GM12878 (cell line): Measurements from ENCODE around the gene B4GALT4. TPM values are rescaled to one million over a fixed set of nuclear protein-coding genes. Genes with fewer than 3 reads are reported as not detected.

ENCODE experiments used
- ATAC-seq: fragments of 200-7000 bp; cut with Tn5 transposase; 3 replicates; pipeline ENCODE4 v1.9.1; 2020; ENCODE audit warnings: mild to moderate bottlenecking, moderate library complexity
- BruUV-seq: library from RNA; stranded (reverse); fragments of 400-500 nt; replicated peaks from 2 replicates; lab custom pipeline; 2021; lab: Mats Ljungman, UMichigan
- CTCF ChIA-PET: fragments of 300-600 bp; sonication (Branson Sonifier 250); formaldehyde crosslinking; extraction: SDS; loops from one replicate; lab custom pipeline; 2021; ENCODE audit warnings: inconsistent platforms; lab: Yijun Ruan, JAX
- POLR2A ChIA-PET: fragments of 350-600 bp; formaldehyde crosslinking; extraction: SDS; loops from one replicate; lab custom pipeline; 2021; ENCODE audit warnings: inconsistent platforms; lab: Charles Lee
- RAD21 ChIA-PET: fragments of 300-600 bp; sonication (Branson Sonifier 250); formaldehyde crosslinking; loops from one replicate; lab custom pipeline; 2023; ENCODE audit warnings: antibody characterized with exemption; ENCODE audit not compliant: unreplicated experiment; lab: Charles Lee
- SMC1A ChIA-PET: fragments of 300-600 bp; sonication (Branson Sonifier 250); formaldehyde crosslinking; loops from one replicate; lab custom pipeline; 2023; ENCODE audit not compliant: unreplicated experiment, uncharacterized antibody; lab: Charles Lee
- DNase-seq: peaks from one replicate; pipeline ENCODE4 v3.0.0-alpha.2; 2011; ENCODE audit warnings: low read depth, low spot score
- FAIRE-seq: peaks from 3 replicates; lab custom pipeline; 2011; peaks lifted over from hg19 to GRCh38; lab: Jason Lieb, UNC
- H2AFZ ChIP-seq: 2 replicates; pipeline ENCODE4 v1.6.0; 2011; ENCODE audit warnings: low read depth, low read length, control low read depth; ENCODE audit not compliant: control insufficient read depth
- H3K27ac ChIP-seq: 2 replicates; pipeline ENCODE4 v1.5.1; 2011; ENCODE audit warnings: control low read depth; ENCODE audit not compliant: control insufficient read depth, insufficient read depth
- H3K27me3 ChIP-seq, 2 experiments: replicated peaks in 1 of 2; 2 replicates each; pipeline versions ENCODE4 v1.6.0 to v1.6.1; 2011; ENCODE audit warnings: low read length in 1 of 2; ENCODE audit not compliant: control insufficient read depth in 2 of 2, insufficient read depth in 2 of 2
- H3K36me3 ChIP-seq, 2 experiments: 2 replicates each; pipeline ENCODE4 v1.5.1; 2011; ENCODE audit warnings: low read length in 1 of 2; ENCODE audit not compliant: control insufficient read depth in 2 of 2, insufficient read depth in 2 of 2
- H3K4me1 ChIP-seq: 2 replicates; pipeline ENCODE4 v1.6.1; 2011; ENCODE audit warnings: mild to moderate bottlenecking, low read length, moderate library complexity, mixed read lengths; ENCODE audit not compliant: control insufficient read depth, insufficient read depth
- H3K4me2 ChIP-seq: 2 replicates; pipeline ENCODE4 v1.6.0; 2011; ENCODE audit warnings: control low read depth; ENCODE audit not compliant: control insufficient read depth, insufficient read depth
- H3K4me3 ChIP-seq: fragments of 200-600 bp; sonication (generic); 2 replicates; pipeline ENCODE4 v1.5.1; 2016
- H3K79me2 ChIP-seq: 2 replicates; pipeline ENCODE4 v1.6.0; 2011; ENCODE audit warnings: low read length; ENCODE audit not compliant: control insufficient read depth, insufficient read depth
- H3K9ac ChIP-seq: 2 replicates; pipeline ENCODE4 v1.8.0; 2011; ENCODE audit warnings: low read length, control low read depth, mixed read lengths; ENCODE audit not compliant: control insufficient read depth, insufficient read depth
- H3K9me3 ChIP-seq: replicated peaks from 3 replicates; pipeline ENCODE4 v1.5.1; 2011; ENCODE audit warnings: mild to moderate bottlenecking, low read length; ENCODE audit not compliant: control insufficient read depth, insufficient read depth
- H4K20me1 ChIP-seq: 2 replicates; pipeline ENCODE4 v1.6.0; 2011; ENCODE audit not compliant: control insufficient read depth, insufficient read depth
- CUX1 ChIP-seq: IDR thresholded peaks from 2 replicates; pipeline ENCODE4 v1.6.1; 2012; ENCODE audit warnings: improper control_type of control experiment, low read depth, low read length; ENCODE audit not compliant: insufficient replicate concordance
- EGR1 ChIP-seq, 2 experiments: IDR thresholded peaks; 1 replicate in 1 of 2; 2 replicates in 1 of 2; pipeline ENCODE4 v1.6.1; 2011 to 2012; ENCODE audit warnings: low read depth in 2 of 2, low read length in 2 of 2, borderline replicate concordance in 1 of 2, mild to moderate bottlenecking in 1 of 2, moderate library complexity in 1 of 2
- EZH2 ChIP-seq: IDR thresholded peaks from 2 replicates; pipeline ENCODE4 v1.6.1; 2012; ENCODE audit warnings: low read depth, mild to moderate bottlenecking, control low read depth, inconsistent platforms, low read length, borderline replicate concordance; ENCODE audit not compliant: control insufficient read depth
- GATAD2B ChIP-seq: fragments of 450-650 bp; conservative IDR thresholded peaks from 2 replicates; pipeline ENCODE4 v1.6.1; 2017; ENCODE audit warnings: low read depth, mild to moderate bottlenecking, moderate library complexity
- HCFC1 ChIP-seq: fragments of 150-350 bp; IDR thresholded peaks from 2 replicates; pipeline ENCODE4 v1.6.1; 2014; ENCODE audit warnings: low read length
- NFXL1 ChIP-seq: fragments of 450-650 bp; IDR thresholded peaks from 2 replicates; pipeline ENCODE4 v1.6.1; 2017; ENCODE audit warnings: antibody characterized with exemption, mild to moderate bottlenecking, borderline replicate concordance
- PAX8 ChIP-seq: fragments of 450-650 bp; IDR thresholded peaks from 2 replicates; pipeline ENCODE4 v1.6.1; 2017; ENCODE audit warnings: mild to moderate bottlenecking, moderate library complexity
- RELA ChIP-seq: fragments of 450-650 bp; IDR thresholded peaks from 2 replicates; pipeline ENCODE4 v1.8.0; 2014; ENCODE audit warnings: borderline replicate concordance; ENCODE audit not compliant: partially characterized antibody
- ZBED1 ChIP-seq: IDR thresholded peaks from 2 replicates; pipeline ENCODE4 v1.6.1; 2016; ENCODE audit warnings: borderline replicate concordance
- WGBS: methylation state at CpG from one replicate; pipeline ENCODE4 v1.1.6; 2016; ENCODE audit warnings: low lambda C conversion rate; ENCODE audit not compliant: insufficient replicate concordance, insufficient coverage; ENCODE audit errors: missing lambda C conversion rate; 5-methylcytosine and 5-hydroxymethylcytosine counted together
- in situ Hi-C: fragments of 300-500 bp; cut with MboI; formaldehyde crosslinking; loops from 9 replicates; pipeline ENCODE4 v1.14.3; 2018; ENCODE audit warnings: mixed read lengths
- intact Hi-C: fragments of 100-400 bp; cut with micrococcal nuclease; formaldehyde crosslinking; loops from one replicate; pipeline ENCODE4 v1.14.2; 2022; ENCODE audit not compliant: unreplicated experiment
- polyA plus RNA-seq, 11 experiments: library from polyadenylated mRNA; depleted of rRNA in 4 of 11; unstranded in 6 of 11; stranded (reverse) in 5 of 11; fragments of >200 nt; fragmentation: Nextera tagmentation in 4 of 11; fragmentation: Illumina TruSeq in 1 of 11; extraction: Ambion mirVana in 4 of 11; extraction: Trizol in 1 of 11; gene quantifications; 1 replicate in 1 of 11; 2 replicates in 10 of 11; pipeline versions ENCODE4 v1.2.1 to v1.2.3, GENCODE V29; 2011 to 2016; ENCODE audit warnings: inconsistent platforms in 2 of 11, missing spikeins in 2 of 11, low read depth in 1 of 11
- total RNA-seq, 4 experiments: library from RNA; depleted of rRNA in 3 of 4; stranded (reverse); fragments of >200 nt in 3 of 4; fragmentation: Illumina TruSeq in 1 of 4; extraction: Trizol in 1 of 4; gene quantifications; 2 replicates each; pipeline versions ENCODE4 v1.2.1 to v1.2.3, GENCODE V29; 2013 to 2021
- TF ChIP-seq, protein P1 (sequence below): fragments of 450-650 bp; IDR thresholded peaks from 2 replicates; pipeline ENCODE4 v1.6.1; 2017; ENCODE audit warnings: borderline replicate concordance
- TF ChIP-seq, protein P2 (sequence below): fragments of 450-650 bp; formaldehyde crosslinking; IDR thresholded peaks from 2 replicates; pipeline ENCODE4 v1.4.0; 2020; ENCODE audit warnings: mild to moderate bottlenecking, moderate library complexity

The B4GALT4 gene
- total and polyA plus RNA-seq, 10 of the 15 experiments (the other 5 are each of a cell fraction or from before 2014, with no cell fraction given): 8.8 to 16.7 (median 13.1) TPM

DNA sequence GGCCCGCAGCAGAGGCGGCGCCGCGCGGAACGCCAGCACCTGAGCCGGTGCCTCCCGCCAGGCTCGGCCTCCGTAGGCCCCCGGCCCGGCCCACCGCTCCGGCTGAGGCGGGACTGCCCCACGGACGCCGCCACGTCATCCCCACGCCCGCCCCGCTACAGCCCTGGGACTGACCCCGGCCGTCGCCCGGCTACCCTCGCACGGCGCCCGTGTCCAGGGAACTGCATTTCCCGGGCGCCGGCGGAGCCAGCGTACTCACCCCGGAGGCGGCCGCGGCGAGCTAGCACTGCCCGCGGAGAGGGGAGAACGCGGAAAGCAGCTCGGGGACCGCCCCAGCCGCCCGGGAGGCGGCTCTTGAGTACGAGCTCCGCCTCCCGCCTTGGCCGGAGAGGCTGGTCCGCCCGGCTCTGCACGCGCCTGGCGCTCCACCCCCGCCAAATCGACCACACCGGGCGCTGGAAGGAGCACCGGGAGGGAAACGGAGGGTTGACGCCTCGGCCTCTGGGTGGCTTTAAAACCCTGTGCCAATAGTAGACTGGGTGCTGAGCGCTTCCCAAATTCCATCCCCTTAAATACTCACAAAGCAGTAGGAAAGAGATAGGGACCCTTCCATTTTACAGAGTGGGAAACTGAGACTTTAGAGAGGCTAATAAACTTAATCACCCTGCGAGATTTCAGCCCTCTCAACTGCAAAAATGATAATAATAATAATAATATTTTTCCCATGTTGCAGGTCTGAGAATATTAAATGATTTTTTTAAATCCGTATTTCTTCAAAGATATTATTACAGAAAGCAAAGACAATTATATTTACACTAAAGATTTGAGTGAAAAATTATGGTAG is at the start of gene B4GALT4 (continued):
- TF ChIP-seq CUX1 (no peak), GATAD2B (peak; percentile 91), HCFC1 (no peak), RELA (no peak)

DNA sequence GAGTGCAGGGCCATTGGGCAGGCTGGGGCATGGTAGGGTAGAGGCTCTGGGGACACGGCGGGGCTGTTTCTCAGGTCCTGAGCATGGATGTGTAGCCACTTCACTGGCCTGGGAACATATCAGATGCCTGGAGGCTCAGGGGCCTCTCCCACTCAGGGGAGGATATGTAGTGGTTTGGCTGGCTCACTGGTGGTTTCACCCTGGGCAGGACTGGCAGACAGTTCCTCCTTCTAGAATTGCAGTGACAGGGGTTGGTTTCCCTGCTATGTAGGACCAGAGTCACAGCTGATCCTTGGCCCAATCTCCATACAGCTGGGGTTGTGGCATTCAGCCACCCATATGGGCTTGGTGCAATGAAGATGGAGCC is 48.7 kb upstream of the B4GALT4 start:
- Histone ChIP-seq H3K4me2 (no peak overlapping the region), H4K20me1 (no peaks in the 10 kb centered on the region), H2AFZ (no peak overlapping the region), H3K9me3 (peaks cover 5% of the 10 kb centered on the region), H3K4me3 (no peak overlapping the region), H3K79me2 (peaks cover 4% of the 10 kb centered on the region), H3K27ac (no peak overlapping the region), H3K4me1 (peaks cover 10% of the 10 kb centered on the region), H3K9ac (no peak overlapping the region), H3K27me3 (no peaks in the 10 kb centered on the region), H3K36me3 (no peaks in the 10 kb centered on the region)
- in situ Hi-C loops (loop anchor here (25.0 kb wide), 1 partner anchor 398 kb away; the partner anchor contains the start of gene COX17), intact Hi-C loops (no loop called here)
- ATAC-seq (no peak), DNase-seq (no peak), FAIRE-seq (no peak)
- ChIA-PET RAD21 (no interaction called here), SMC1A (interaction anchor here (0.8 to 2.4 kb wide), 2 partner anchors 14 to 63 kb away, joined by 3 to 7 read pairs; no protein-coding TSS in a partner anchor), CTCF (interaction anchor here (0.6 to 0.7 kb wide), 2 partner anchors 15 to 39 kb away, joined by 3 read pairs; no protein-coding TSS in a partner anchor), POLR2A (no interaction called here)
- WGBS: 91% methylated on average over 2 of the region's 2 CpGs
- no TSS peak for BruUV-seq
- TF ChIP-seq NFXL1 (no peak), PAX8 (no peak), ZBED1 (no peak), EZH2 (no peak), EGR1 (IDR thresholded peaks at IDR 0.05; ENCODE audit: borderline replicate concordance in 1 of 2, low read depth in 2 of 2, low read length in 2 of 2) (no peak)
- TF ChIP-seq, protein P1, sequence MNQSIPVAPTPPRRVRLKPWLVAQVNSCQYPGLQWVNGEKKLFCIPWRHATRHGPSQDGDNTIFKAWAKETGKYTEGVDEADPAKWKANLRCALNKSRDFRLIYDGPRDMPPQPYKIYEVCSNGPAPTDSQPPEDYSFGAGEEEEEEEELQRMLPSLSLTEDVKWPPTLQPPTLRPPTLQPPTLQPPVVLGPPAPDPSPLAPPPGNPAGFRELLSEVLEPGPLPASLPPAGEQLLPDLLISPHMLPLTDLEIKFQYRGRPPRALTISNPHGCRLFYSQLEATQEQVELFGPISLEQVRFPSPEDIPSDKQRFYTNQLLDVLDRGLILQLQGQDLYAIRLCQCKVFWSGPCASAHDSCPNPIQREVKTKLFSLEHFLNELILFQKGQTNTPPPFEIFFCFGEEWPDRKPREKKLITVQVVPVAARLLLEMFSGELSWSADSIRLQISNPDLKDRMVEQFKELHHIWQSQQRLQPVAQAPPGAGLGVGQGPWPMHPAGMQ: no peak
- TF ChIP-seq, protein P2, sequence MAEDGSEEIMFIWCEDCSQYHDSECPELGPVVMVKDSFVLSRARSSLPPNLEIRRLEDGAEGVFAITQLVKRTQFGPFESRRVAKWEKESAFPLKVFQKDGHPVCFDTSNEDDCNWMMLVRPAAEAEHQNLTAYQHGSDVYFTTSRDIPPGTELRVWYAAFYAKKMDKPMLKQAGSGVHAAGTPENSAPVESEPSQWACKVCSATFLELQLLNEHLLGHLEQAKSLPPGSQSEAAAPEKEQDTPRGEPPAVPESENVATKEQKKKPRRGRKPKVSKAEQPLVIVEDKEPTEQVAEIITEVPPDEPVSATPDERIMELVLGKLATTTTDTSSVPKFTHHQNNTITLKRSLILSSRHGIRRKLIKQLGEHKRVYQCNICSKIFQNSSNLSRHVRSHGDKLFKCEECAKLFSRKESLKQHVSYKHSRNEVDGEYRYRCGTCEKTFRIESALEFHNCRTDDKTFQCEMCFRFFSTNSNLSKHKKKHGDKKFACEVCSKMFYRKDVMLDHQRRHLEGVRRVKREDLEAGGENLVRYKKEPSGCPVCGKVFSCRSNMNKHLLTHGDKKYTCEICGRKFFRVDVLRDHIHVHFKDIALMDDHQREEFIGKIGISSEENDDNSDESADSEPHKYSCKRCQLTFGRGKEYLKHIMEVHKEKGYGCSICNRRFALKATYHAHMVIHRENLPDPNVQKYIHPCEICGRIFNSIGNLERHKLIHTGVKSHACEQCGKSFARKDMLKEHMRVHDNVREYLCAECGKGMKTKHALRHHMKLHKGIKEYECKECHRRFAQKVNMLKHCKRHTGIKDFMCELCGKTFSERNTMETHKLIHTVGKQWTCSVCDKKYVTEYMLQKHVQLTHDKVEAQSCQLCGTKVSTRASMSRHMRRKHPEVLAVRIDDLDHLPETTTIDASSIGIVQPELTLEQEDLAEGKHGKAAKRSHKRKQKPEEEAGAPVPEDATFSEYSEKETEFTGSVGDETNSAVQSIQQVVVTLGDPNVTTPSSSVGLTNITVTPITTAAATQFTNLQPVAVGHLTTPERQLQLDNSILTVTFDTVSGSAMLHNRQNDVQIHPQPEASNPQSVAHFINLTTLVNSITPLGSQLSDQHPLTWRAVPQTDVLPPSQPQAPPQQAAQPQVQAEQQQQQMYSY (CRISPR knock-in tag): no peak
